Thymus (tissue), 11 donors: ENCODE measurements around the gene WBP1. TPM values are rescaled to one million over a fixed set of nuclear protein-coding genes. Genes with fewer than 3 reads are reported as not detected.
A peak's percentile ranks its signal among the peaks of the same experiment; 100 is the strongest.

Source experiments
- DNase-seq, 9 donors: peaks; one replicate each; pipeline ENCODE4 v3.0.0-alpha.2; 2013; ENCODE audit warnings: low spot score in 9 of 9, low read depth in 6 of 9, missing footprints in 1 of 9
- H3K27ac ChIP-seq, 2 donors: one replicate each; pipeline ENCODE4 v1.5.1; 2013; ENCODE audit warnings: control low read depth in 1 of 2, low read depth in 1 of 2, low read length in 1 of 2, mild to moderate bottlenecking in 1 of 2, moderate library complexity in 1 of 2
- H3K27me3 ChIP-seq, 2 donors: one replicate each; pipeline ENCODE4 v1.5.1; 2013; ENCODE audit warnings: low read length in 1 of 2; ENCODE audit not compliant: control insufficient read depth in 2 of 2, insufficient read depth in 1 of 2
- H3K36me3 ChIP-seq, 2 donors: one replicate each; pipeline ENCODE4 v1.5.1; 2013; ENCODE audit warnings: low read length in 1 of 2, mild to moderate bottlenecking in 1 of 2, moderate library complexity in 1 of 2; ENCODE audit not compliant: control insufficient read depth in 2 of 2, insufficient read depth in 2 of 2
- H3K4me1 ChIP-seq, 2 donors: one replicate each; pipeline ENCODE4 v1.5.1; 2013; ENCODE audit warnings: low read length in 2 of 2; ENCODE audit not compliant: control insufficient read depth in 2 of 2, insufficient read depth in 2 of 2
- H3K4me3 ChIP-seq, 2 donors: one replicate each; pipeline ENCODE4 v1.5.1; 2013; ENCODE audit warnings: low read length in 2 of 2, control low read depth in 1 of 2, mild to moderate bottlenecking in 1 of 2
- H3K9me3 ChIP-seq, 2 donors: one replicate each; pipeline ENCODE4 v1.5.1; 2013; ENCODE audit warnings: low read length in 1 of 2, mild to moderate bottlenecking in 1 of 2; ENCODE audit not compliant: control insufficient read depth in 2 of 2, insufficient read depth in 1 of 2
- WGBS: extraction: QIAGEN DNeasy Blood & Tissue Kit; methylation state at CpG from one replicate; pipeline ENCODE4 v1.1.7; 2013; 5-methylcytosine and 5-hydroxymethylcytosine counted together
- polyA plus RNA-seq: library from polyadenylated mRNA; stranded (reverse); fragments of 200-250 nt; gene quantifications from one replicate; pipeline ENCODE4 v1.2.3, GENCODE V29; 2013
- total RNA-seq: library from RNA; stranded (reverse); fragments of 120-200 nt; gene quantifications from one replicate; pipeline ENCODE4 v1.2.4, GENCODE V29; 2013
- donor health status: healthy.

WBP1 gene
- total and polyA plus RNA-seq, 2 donors, result 56.4 to 114 TPM

DNA sequence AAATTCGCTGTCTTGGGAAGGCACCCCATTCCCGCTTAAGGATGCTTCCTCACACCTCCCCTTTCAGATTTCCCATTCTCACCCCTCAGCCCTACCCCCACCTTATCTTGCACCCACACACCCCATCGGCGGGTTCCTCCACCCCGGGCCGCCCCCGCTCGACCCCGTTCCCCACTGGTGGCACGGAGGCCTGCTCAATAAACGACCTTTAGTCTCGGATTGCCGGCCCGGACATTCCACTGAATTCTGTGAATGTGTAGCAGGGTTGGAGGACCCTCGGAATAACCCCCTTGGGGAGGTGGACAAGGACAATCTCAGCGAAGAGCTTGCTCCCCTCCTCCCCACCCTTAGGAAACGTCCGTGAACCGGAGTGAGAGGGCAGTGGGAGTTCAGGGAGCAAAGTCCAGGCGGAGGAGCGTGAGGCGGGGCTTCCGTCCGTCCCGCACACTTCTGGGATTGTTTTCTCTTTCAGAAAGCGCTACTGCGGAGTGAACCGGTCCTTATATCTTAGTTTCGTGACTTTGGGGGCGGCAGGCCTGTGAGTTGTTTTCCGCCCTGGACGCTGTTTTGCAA lies 44.0 kb downstream of the WBP1 start:
- DNase-seq, result no peak
- Histone ChIP-seq H3K36me3 (peaks cover 13 to 15% of the 10 kb centered on the region in 2 donors), H3K4me1 (peaks cover 28 to 60% of the 10 kb centered on the region in 2 donors), H3K9me3 (peaks cover 2 to 12% of the 10 kb centered on the region in 2 donors), H3K27ac (no peak overlapping the region), H3K27me3 (peaks cover 83 to 89% of the 10 kb centered on the region in 2 donors), H3K4me3 (peak overlapping the region; percentile 19 to 39)
- WGBS, result 12% methylated on average over 32 of the region's 32 CpGs

DNA sequence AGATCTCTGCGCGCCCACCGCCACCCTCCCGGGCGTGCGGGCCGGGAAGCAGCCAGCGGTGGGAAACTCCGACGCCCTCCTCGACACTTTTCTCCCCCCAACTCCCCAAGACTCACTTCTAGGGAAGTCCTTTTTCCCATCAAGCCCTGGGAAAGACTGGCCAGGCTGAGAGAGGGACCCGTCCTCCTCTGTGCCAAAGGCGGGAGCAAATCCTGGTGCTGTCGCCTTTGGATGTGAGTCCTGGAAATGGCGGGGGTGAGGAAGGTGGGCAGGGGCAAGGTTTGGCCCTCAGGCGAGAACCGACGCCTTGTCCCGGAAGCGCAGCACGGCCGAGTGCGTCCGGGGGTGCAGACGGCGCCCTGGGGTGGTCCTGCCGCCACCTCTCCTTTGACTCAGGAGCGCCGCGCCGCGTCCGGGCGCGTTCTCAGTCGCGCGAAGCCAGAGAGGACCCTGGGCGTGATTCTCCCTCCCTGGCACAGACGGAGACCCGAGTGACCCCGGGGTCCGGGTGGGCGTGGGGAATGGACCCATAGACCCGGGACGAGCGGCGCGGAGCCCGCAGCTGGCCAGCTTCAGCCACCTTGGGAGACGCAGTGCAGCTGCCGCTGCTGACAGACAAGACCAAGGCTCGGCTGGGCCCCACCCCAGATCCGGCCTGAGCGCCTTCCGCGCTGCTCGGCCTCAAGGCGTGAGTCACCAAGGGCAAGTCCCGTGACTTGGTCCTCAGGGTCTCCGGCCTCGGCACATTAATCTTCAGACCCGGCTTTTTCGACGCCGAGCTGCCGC lies 44.7 kb downstream of the WBP1 start:
- WGBS, result 2% methylated on average over 67 of the region's 67 CpGs
- Histone ChIP-seq H3K27ac (no peak overlapping the region), H3K4me1 (peaks cover 26 to 56% of the 10 kb centered on the region in 2 donors), H3K27me3 (peaks cover 76 to 84% of the 10 kb centered on the region in 2 donors), H3K36me3 (peaks cover 13 to 15% of the 10 kb centered on the region in 2 donors), H3K4me3 (peak overlapping the region; percentile 19 to 39), H3K9me3 (peaks cover 2 to 8% of the 10 kb centered on the region in 2 donors)
- no peak for DNase-seq

DNA sequence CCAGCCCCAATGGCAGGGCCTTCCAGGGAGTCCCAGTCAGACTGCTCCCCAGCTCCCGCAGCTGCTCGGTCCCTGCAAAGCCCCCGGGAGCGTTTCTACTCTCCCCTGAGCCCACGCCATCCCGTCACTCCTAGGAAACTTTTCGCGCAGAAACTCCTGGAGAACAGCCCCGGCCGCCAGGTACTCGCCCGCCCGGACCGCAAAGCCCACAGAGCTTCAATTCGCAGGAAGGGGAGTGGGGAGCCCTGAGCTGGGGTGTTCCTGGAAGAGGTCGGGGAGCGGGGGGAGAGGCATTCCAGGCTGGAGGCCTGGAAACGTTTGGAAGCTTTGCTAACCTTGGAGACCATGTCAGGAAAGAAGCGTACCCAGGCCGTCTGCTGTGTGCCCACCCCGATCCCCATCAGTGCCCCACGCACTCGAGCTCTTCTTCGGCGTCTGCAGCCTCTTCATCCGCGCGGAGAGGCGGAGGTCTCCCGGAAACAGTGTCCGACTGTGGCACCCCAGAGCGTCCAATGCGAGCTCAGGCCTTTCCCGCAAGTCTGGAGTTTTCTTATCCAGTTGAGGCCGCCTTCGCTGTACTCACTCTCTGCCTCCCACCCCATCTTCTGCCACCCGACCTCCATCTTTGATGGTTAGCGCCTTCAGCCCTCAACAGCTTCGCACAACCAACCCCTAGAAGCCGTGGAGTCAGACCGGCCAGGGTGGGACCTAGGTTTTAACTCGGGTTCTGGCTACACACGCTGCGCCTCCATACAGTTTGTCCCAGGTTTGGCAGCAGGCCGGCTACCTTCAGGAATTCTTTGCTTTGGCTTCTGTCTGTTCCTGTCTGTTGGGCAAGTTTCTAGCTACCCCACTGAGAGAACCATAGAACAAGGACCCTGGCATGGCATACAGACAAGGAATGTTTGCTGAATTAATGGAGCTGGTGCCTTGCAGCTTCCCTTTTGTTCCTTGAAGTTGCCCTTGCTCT lies 45.6 kb downstream of the WBP1 start:
- Histone ChIP-seq H3K4me3 (peak overlapping the region; percentile 19 to 39), H3K36me3 (peaks cover 13 to 15% of the 10 kb centered on the region in 2 donors), H3K9me3 (peaks cover 2 to 6% of the 10 kb centered on the region in 2 donors), H3K27ac (no peak overlapping the region), H3K27me3 (peaks cover 67 to 84% of the 10 kb centered on the region in 2 donors), H3K4me1 (peaks cover 21 to 53% of the 10 kb centered on the region in 2 donors)
- 61% methylated on average over 45 of the region's 45 CpGs for WGBS
- DNase-seq, result no peak

DNA sequence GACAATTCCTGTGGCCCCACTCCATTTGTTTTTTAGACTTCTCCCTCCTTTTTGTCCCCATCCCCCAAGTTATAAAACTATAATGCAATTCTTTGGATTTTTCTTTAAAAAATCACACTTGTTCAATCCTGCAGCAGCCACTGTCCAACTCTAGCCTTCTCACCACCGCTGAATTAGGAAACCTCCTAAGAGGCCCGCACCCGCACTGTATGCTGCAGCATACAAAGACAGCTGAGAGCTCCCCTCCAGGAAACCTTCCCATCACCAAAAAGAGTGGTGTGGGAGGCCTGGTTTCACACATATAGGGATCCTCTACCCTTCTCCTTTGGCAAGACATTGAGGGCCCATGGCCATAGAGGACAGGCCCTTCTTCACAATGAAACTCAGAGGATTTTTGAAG lies 46.4 kb downstream of the WBP1 start:
- Histone ChIP-seq H3K9me3 (peaks cover 0 to 2% of the 10 kb centered on the region in 2 donors), H3K4me3 (no peak overlapping the region), H3K27me3 (peaks cover 66 to 83% of the 10 kb centered on the region in 2 donors), H3K36me3 (peaks cover 13 to 15% of the 10 kb centered on the region in 2 donors), H3K27ac (no peak overlapping the region), H3K4me1 (peaks cover 21 to 45% of the 10 kb centered on the region in 2 donors)
- WGBS, result 98% methylated on average over 3 of the region's 3 CpGs
- DNase-seq, result no peak

DNA sequence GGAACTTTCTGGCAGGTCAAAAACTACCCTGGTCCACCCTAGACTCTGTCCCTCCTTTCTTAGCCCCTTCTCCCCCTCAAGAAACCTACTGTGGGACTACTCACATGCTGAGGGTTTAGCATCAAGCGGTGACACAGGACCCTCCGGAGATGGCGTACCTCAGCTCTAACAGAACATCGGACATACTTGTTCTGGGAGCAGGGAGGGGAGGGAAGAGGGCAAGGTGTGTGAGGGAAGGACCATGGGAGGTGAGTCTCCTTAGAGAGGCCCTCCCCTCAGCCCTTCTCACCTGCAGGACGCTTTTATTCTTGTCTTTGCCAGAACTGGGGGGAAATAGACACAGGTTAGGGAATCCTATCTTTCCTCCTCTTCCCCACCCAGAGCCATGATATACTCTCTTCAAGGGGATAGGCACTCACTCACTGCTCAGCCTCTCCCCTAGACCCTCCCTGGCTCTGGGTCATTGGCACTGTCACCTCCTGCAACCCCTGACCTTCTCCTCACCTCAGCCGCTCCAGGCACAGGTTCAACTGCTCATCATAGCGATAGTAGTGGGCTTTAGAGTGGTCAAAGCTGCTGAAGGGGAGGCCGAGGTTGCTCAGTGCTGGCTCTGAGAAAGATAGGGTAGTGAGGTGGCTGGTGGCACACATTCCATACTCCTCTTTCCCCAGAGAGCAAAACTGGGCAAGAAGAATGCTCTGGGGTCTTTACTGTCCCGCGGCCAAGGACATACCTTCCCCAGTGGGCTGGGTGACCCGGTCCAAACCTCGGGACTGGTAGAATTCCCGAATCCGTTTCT lies 47.4 kb downstream of the WBP1 start:
- Histone ChIP-seq H3K4me3 (no peak overlapping the region), H3K9me3 (peaks cover 0 to 2% of the 10 kb centered on the region in 2 donors), H3K4me1 (peaks cover 21 to 41% of the 10 kb centered on the region in 2 donors), H3K27ac (no peak overlapping the region), H3K36me3 (peaks cover 13 to 15% of the 10 kb centered on the region in 2 donors), H3K27me3 (peaks cover 65 to 83% of the 10 kb centered on the region in 2 donors)
- no peak for DNase-seq
- over 99% methylated on average over 14 of the region's 14 CpGs for WGBS

DNA sequence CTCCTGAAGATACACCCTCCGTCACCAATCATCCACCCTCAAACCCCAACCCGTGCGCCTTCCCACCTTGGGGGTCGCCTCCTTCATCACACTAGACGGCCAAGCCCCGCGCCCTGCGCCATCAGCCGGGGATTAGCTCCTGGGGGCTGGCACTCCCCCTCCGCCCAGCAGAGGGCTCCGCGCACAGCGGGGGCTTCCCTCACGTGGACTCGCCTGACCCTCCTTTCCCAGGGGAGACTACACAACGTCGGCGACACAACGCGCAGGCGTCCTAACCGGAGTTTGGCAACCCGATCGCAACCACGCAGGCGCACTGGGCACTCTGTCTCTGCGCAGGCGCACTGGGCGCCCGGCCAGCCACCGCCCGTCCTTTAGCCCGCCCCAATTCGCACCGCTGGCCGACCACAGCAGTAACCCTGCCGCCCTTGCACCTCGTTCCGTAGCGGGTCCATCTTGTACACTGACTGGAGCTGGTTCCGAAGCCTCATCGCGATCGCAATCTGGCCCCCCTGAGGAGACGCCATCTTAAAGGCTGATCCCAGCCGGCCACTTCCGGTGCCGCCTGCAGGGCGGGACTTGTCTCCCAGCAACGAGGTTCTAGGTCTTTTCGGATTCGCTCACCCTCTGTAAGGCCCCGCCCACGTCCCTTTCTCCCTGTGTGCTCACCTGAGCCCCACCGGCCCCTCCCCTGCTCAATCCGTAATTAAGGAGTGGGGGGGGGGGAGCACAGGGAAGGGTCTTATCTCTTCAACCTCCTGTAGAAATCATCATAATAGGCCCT lies 49.1 kb downstream of the WBP1 start, which contains the start of gene PCGF1:
PCGF1 (minus strand) TSS at position 551 of the 781 bp plus-strand sequence; CDS start at position 524, 27 bp downstream.
- 1% methylated on average over 56 of the region's 56 CpGs for WGBS
- H3K36me3 ChIP-seq, result peaks cover 13 to 15% of the 10 kb centered on the region in 2 donors
- peaks cover 0 to 2% of the 10 kb centered on the region in 2 donors for H3K9me3 ChIP-seq
- peak; percentile 98 to 100 (median 99) for DNase-seq
- peaks cover 21 to 36% of the 10 kb centered on the region in 2 donors for H3K4me1 ChIP-seq
- peak within 1 kb of the TSS; percentile 98 for H3K27ac ChIP-seq
- peak within 1 kb of the TSS; percentile 76 to 95 for H3K4me3 ChIP-seq
- peaks cover 61 to 83% of the 10 kb centered on the region in 2 donors for H3K27me3 ChIP-seq

DNA sequence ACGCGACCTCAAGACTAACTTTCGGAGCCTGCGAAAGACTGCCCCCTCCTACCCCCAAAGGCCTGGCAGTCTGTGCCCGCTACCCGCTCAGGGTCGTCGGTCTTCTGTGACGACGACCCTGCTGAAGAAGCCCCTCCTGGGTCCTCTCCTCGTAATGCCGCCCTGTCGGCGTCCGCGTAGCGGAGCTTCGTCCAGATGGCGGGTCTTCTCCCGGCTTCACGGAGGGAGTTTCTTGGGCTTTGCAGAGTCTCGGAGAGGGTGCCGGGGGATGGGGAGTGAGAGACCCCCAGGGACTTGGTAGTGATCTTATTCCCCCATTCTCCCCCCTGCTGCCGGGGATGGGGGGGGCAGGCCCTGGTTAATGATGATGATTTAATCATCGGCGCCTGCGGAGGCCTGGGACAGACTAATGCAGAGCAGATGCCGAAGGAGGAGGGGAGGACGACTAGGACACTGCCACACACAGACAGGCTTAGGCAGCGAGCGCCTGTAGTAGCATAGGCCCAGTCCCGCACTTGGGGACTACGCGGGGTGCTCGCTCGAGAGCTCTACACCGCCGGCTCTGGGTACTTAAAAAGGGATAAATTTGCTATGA lies 49.8 kb downstream of the WBP1 start:
- Histone ChIP-seq H3K36me3 (peaks cover 13 to 15% of the 10 kb centered on the region in 2 donors), H3K9me3 (peaks cover 2% of the 10 kb centered on the region in 2 donors), H3K4me1 (peaks cover 18 to 29% of the 10 kb centered on the region in 2 donors), H3K27me3 (peaks cover 59 to 83% of the 10 kb centered on the region in 2 donors), H3K4me3 (peak overlapping the region; percentile 76 to 95), H3K27ac (peak overlapping the region; percentile 98)
- WGBS, result 18% methylated on average over 38 of the region's 38 CpGs
- no peak for DNase-seq
